ENCODE results near the gene SYT13.

- no peak for TF ChIP-seq POLR2A (IDR thresholded peaks at IDR 0.05; ENCODE audit: low read depth, low read length)
- TF ChIP-seq TAF1 (IDR thresholded peaks at IDR 0.05; ENCODE audit: low read depth, low read length): no peak
Observed at GRCh38 chr11:45305874-45306623, 19.9 kb upstream of the SYT13 start.

All from GM12891 (cell line).